Measurements from ENCODE around the gene MGST3.

GRCh38 chr1:165628147-165628822 is 2.7 kb upstream of the MGST3 start:
- TF ChIP-seq CTCF (optimal IDR thresholded peaks at IDR 0.05 in 1 of 3, IDR thresholded peaks at IDR 0.05 in 1 of 3, conservative IDR thresholded peaks at IDR 0.05 in 1 of 3; ENCODE audit: extremely low read depth in 1 of 3, insufficient read depth in 2 of 3, low read length in 3 of 3) = no peak
- no peak for TF ChIP-seq EZH2 (IDR thresholded peaks at IDR 0.05; ENCODE audit: low read length)

Measured in keratinocyte (primary cell).